HG02973 (cell line): Measurements from ENCODE around the gene JARID2.

Experiments
- ATAC-seq: cut with Tn5 transposase; IDR thresholded peaks from one replicate; pipeline ENCODE4 v1.9.1; 2021; ENCODE audit warnings: moderate library complexity; ENCODE audit not compliant: unreplicated experiment

The JARID2 gene

GRCh38 chr6:15264412-15264811 lies 18.5 kb downstream of the JARID2 start:
- ATAC-seq = no peak

GRCh38 chr6:15264902-15265761 lies 19.3 kb downstream of the JARID2 start:
- ATAC-seq = no peak

- ATAC-seq = no peak
Measured at GRCh38 chr6:15265787-15266186, 19.9 kb downstream of the JARID2 start.

GRCh38 chr6:15266423-15266996 lies 20.6 kb downstream of the JARID2 start:
- peak; percentile 51 for ATAC-seq

GRCh38 chr6:15267221-15267620 lies 21.4 kb downstream of the JARID2 start:
- ATAC-seq = no peak

- ATAC-seq = no peak
Measured at GRCh38 chr6:15268137-15268908, 22.5 kb downstream of the JARID2 start.

GRCh38 chr6:15269011-15269410 lies 23.1 kb downstream of the JARID2 start:
- no peak for ATAC-seq

GRCh38 chr6:15269619-15270018 lies 23.8 kb downstream of the JARID2 start:
- ATAC-seq = no peak

GRCh38 chr6:15270402-15270801 lies 24.5 kb downstream of the JARID2 start:
- ATAC-seq = no peak

- no peak for ATAC-seq
Measured at GRCh38 chr6:15272562-15272961, 26.7 kb downstream of the JARID2 start.

- no peak for ATAC-seq
Measured at GRCh38 chr6:15274692-15275387, 29.0 kb downstream of the JARID2 start.

GRCh38 chr6:15276036-15276985 lies 30.4 kb downstream of the JARID2 start:
- no peak for ATAC-seq

- ATAC-seq = no peak
Measured at GRCh38 chr6:15279047-15279661, 33.3 kb downstream of the JARID2 start.

- no peak for ATAC-seq
Measured at GRCh38 chr6:15280028-15280427, 34.2 kb downstream of the JARID2 start.

- no peak for ATAC-seq
Measured at GRCh38 chr6:15280961-15281360, 35.1 kb downstream of the JARID2 start.

GRCh38 chr6:15282334-15282733 lies 36.5 kb downstream of the JARID2 start:
- no peak for ATAC-seq

GRCh38 chr6:15283986-15284361 lies 38.1 kb downstream of the JARID2 start:
- ATAC-seq = no peak

GRCh38 chr6:15284743-15285142 lies 38.9 kb downstream of the JARID2 start:
- ATAC-seq = no peak

- ATAC-seq = no peak
Measured at GRCh38 chr6:15285682-15286294, 39.9 kb downstream of the JARID2 start.
